ENCODE measurements around the gene BANP.
"Not testable (repeated sequence)": the region's sequence is repeated elsewhere in the genome, so short reads cannot be mapped to it uniquely, and the experiment has no call there.

Gene BANP

DNA sequence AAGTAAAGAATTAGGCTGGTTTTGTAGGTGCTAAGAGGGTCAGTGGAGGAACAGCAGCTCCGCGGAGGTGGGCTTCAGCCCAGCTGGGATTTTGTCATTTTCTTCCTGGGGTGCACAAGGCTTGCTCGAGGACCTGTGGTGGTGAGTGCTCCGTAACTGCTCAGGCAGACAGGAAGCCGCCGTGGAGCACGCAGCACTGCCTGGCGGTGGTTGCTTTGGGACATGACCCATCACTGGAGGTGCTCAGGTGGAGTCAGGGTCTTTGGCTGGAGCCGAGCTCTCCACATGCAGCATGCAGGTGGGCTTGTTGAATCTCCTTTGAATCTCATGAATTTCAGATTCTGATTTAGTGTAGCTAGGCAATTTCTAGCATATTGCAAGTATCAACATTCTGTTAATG, 79.7 kb downstream of the BANP start:
- not testable (repeated sequence) for DNase-seq (ENCODE audit: low read depth)

DNA sequence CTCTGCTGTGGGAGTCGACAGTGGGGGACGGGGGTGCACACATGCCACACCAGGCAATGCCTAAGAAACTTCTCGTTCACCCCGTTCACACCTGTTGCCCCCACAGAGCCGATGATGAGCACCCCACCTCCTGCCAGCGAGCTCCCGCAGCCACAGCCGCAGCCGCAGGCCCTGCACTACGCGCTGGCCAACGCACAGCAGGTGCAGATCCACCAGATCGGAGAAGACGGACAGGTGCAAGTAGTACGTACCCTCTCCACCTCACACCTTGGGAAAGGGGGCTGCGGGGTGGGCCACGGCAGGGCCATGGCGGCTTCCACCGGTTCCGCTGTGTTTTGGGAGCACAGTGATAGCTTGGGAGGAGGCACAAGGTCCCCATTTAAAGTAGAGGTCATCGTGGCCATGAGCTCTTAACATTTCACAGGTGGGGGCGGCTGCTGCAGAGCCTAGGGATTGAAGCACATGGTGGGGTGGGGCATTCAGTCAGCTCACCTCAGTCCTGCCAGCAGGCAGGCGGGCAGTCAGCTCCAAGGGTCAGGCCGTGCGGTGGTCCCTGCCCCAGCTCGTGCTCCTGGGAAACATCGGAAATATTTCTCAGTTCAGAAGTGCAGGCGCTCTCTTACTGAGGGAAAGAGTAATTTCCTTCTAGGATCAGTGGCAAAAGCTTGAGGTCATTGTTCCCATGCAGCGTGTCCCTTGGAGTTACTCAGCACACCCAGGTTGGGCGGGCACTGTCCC, 81.9 kb downstream of the BANP start:
- not testable (repeated sequence) for DNase-seq (ENCODE audit: low read depth)

DNA sequence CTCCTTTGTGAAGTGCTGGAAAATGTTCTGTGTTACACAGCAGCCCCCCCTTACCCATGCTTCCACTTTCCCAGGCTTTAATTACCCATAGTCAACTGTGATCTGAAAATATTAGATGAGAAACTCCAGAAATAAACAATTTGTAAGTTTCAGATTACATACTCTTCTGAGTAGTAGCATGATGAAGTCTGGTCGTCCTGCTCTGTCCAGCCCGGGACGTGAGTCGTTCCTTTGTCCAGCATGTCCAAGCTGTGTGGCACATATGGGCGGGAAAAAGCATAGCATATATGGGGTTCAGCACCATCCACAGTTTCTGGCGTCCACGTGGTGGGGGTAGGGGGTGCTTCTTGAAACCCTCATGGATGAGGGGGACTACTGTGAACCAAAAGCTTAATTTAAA, 83.5 kb downstream of the BANP start:
- DNase-seq (ENCODE audit: low read depth): no peak

DNA sequence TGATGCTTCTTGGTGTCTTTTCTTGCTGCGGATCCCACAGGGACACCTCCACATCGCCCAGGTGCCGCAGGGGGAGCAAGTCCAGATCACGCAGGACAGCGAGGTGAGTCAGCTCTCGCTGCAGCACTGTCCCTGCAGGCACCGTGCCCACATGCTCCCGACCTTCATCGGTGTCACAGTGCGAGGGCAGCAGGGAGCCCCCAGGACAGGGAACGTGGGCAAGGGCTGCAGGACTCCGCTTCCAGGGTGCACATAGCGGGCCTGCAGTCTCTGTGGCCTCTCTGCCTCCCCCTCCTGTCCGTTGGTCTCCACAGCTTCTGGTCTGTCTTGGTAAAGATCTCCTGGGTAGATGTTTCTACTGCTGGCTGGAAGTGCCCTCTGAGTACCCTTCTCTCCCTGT, 84.1 kb downstream of the BANP start:
- no peak for DNase-seq (ENCODE audit: low read depth)

DNA sequence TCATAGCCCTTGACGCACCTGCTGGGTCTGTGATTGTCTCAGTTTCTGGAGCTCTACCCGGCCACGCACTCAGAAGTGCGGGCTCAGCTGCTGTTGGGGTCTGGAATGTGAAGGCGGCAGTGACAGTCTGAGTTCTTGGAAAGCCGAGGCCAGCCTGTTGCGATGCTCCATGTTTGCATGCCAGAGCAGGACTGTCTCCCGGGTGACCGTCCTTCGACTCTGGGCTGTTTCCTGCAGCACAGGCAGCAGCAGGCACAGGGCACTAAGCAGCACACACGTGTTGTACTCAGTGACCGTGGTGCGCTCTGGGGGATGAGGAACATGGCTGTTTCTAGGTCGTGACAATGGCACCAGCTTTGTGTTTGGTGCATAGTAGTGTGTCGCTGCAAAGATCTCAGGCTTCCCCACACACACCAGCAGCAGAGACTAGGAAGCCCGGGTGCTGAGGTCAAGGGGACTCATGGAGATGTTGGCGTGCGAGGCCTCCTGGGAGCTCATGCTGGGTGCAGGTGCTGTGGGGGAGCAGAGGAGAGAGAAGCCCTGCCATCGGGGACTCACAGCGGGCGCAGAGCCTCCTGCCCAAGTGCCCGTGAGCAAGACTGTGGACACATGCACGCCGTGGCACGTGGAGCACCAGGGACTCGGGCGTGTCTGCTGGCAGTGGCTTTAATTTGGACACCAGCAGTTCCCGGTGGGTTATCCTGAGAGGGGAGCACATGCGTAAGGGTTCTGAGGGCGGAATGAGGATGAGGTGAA, 84.8 kb downstream of the BANP start:
- DNase-seq (ENCODE audit: low read depth): not testable (repeated sequence)

DNA sequence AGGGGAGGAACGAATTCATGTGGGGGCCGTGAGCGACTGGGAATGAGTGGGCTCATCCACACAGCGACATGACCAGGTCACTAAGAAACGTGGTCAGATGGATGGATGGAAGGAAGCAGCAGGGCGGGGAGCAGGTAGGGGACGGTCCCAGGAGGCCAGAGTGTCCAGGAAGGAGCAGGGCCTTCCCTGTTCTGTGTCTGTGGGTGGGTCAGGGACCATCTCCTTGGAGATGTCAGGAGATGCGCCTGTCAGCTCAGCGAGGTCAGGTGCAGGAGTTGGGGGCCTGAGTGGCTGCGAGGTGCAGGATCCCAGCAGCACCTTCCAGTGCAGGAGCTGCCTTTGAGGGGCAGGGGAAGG, 85.4 kb downstream of the BANP start:
- not testable (repeated sequence) for DNase-seq (ENCODE audit: low read depth)

DNA sequence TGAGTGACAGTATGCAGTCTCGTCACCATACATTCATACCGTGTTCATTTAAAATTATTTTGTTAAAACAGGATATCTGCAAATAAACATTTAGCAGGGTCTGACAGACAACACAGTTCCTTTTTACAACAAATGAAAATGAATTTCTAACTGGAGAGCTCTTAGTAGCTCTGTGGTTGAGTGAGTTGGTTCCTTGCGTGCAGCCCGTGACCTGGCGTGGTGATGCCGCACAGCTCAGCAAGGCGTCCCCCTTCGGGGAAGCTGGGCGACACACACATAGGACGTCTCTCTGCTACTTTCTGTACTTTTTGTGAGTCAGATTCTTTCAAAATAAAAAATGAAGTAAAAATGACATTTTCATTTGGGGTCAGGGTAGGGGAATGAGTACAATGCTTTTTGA, 86.1 kb downstream of the BANP start:
- not testable (repeated sequence) for DNase-seq (ENCODE audit: low read depth)

DNA sequence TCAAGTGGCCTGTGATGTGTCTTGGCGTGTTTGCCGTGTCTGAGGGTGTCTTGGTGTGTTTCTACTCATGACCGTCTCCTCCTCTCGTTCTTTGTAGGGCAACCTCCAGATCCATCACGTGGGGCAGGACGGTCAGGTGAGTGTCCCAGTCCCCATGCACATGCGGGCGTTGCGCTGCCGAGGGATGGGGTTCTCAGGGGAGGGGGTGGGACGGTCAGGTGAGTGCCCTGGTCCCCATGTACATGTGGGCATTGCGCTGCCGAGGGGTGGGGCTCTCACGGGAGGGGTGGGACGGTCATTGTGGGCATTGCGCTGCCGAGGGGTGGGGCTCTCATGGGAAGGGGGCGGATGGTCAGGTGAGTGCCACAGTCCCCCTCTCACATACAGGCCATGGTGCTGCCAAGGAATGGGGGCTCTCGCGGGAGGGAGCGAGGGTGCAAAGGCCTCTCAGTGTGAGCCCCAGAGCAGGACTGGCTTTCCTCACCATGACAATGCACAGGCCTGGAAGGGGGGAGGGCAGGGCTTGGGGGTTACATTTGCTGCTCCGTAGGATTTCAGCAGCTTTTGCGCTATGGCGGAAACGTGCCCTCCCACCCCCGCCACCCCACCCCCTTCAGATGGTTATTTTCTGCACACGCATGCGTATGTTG, 86.8 kb downstream of the BANP start:
- not testable (repeated sequence) for DNase-seq (ENCODE audit: low read depth)

DNA sequence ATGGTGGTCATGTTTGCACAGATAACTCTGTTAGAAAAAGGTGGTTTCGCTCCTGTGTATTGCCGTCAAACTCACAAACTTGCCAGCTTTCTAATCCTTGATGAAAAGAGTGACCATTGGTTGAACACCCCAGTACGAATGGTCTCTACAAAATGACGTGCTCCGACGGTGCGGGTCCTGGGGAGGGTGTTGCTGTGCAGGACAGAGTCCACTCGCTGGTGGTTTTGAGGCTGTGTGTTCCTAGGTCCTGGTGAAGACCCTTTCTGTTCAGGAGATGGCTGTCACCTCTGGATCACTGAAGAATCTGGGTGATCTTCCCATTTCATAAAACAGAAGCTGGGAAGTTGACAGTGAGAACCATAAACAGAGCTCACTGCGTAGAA, 87.3 kb downstream of the BANP start:
- DNase-seq (ENCODE audit: low read depth): not testable (repeated sequence)

DNA sequence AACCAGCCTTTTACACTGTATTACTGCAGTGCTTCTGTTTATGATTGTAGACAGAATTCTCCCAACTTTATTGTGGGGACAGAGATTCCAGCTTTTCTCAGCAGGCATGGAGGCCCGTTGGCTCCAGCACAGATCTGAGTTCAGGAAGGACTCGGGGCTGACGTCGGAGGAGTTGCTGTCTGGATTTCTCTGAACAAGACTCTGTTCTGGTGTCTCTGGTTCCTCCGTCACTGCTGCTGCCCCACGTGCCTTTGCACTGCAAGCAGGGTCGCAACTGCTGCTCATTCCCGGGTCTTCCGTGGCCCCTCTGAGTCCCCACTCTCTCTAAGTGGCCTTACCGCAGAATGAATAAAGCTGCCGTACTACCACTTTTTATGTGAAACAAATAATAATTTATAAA, 88.4 kb downstream of the BANP start:
- no peak for DNase-seq (ENCODE audit: low read depth)

DNA sequence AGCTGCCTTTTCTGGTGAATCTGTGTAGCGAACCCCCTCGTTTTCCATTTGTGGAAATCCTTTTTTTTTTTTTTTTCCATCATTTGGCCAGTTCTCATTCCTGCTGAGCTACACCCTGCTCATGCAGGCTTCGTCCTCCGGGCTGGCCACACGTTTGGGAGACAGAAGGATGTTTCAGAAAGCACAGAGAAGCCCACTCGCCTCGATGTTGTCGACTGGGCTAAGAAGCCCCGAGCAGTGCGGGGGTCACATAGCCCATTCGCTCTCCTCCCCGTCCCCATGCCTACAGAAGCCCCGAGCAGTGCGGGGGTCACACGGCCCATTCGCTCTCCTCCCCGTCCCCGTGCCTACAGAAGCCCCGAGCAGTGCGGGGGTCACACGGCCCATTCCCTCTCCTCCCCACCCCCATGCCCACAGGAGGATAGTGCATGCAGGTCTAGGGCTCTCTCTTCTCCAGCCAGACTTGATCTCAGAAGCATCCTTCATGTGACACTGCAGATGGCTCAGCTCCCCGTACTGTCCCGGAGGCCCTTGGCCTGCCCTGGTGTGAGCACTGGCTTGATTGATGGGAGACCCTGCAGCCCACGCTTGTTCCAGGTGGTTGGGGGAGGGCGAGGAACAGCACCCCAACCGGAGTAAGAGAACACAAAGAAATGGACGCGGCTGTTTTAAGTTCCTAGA, 89.1 kb downstream of the BANP start:
- not testable (repeated sequence) for DNase-seq (ENCODE audit: low read depth)

DNA sequence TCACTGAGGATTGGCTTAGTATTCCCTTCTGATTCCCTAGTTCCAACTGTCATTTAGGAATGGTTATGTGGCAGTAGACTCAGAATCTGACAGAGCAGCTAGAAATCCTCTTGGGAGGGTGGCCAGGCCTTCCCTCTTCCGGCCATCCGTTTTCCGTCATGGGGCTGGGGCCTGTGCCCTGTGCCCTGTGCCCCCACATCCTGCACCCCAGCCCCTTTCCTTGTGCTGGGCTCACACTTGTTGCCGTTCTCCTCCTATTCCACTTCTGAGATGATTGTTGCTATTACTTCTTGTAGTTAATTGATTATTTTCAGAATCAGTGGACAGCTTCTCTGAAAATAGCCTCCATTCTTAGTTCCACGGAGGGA, 89.6 kb downstream of the BANP start:
- not testable (repeated sequence) for DNase-seq (ENCODE audit: low read depth)

DNA sequence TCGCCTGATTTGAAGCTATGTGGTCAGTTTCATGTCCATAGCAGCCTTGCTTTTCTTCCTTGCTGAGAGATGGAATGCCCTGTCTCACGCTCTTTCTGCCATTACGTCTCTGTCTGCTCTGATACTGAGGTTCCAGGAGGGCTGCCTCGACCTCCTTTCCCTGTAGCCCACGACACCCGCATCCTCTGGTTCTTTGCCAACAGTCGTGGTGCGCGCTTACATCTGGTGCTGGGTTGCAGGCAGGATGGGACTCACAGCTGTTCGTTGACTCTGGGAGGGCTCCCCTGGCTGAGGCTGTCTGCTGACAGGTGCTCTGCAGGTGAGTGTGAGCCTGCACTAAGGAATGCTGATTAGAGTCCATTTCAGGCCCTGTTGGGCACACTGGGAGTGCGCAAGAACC, 90.3 kb downstream of the BANP start:
- DNase-seq (ENCODE audit: low read depth): not testable (repeated sequence)

DNA sequence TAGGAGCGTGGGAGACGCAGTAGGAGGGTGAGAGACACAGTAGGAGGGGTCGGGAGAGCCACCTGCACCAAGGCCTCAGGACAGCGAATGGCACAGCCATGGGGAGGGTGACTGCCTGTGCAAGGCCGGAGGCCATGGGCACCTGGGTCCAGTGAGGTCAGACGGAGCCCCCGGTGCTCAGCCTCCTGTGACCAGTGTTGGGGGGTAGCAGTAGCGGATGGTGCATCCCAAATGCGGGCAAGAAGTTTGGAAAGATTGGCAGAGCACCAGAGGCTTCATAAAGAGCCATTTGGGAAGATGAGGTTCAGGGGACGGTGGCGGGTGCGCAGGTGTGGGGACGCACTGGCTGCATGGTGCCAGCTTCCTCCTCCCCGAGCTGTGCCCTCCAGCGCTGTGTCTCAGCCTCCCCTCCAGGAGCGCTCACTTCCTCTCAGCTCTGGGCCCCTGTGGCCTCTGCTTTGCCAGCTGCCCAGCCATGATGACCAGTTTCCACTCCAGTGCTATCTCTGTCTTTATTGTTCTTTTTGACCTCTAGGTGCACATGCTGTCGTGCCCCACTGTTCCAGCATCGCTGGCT, 90.8 kb downstream of the BANP start:
- not testable (repeated sequence) for DNase-seq (ENCODE audit: low read depth)

DNA sequence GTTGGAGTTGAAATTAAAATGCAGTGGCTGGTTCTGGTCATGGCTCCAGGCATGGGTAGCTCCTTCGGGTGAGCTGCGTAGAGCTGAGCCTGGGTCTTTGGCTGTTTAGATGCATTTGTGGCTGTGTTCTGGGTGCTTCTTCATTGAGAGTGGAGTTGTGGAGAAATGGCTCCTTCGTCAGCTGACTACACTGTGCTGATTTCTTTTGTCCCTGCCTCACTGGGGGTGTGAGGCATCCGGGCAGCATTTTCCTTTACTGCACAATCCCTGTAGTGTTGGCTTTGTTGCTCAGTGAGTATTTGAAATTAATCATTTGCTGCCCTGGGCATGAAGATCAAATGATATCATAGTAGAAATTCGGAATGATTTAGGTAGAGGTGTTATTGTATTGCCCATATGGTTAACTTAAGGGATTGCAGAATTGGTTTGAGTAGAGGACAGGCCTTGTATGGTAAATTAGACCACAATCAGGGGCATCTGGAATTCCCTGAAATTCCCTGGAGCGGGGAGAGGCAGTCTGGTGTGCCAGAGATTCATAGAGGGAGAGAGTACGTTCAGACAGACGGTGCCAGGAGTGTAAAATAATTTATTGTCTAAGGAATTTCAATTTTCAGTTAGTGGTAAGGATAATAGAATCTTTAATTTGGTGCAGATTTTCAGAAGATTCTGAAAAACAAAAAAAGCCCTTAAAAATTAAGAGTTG, 92.1 kb downstream of the BANP start:
- DNase-seq (ENCODE audit: low read depth): not testable (repeated sequence)

DNA sequence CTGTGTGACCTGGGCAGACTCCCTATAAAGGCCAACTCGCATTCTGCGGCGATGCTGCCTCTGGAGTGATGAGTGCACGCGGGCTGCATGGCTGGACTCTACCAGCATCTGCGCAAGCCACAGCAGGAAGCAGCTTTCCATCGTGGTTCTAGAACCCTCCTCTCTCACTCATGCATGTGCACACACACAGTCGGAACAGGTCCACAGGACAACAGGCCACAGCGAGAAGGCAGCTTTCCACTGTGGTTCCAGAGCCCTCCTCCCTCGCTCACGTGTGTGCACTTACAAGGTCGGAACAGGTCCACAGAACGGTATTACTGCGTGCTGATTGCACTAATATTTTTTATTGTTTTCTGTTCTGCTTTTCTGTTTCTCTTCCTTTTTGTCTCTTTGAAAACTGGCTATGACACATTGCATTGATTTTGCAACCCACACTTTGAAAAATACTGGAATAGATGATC, 92.9 kb downstream of the BANP start:
- DNase-seq (ENCODE audit: low read depth): not testable (repeated sequence)

DNA sequence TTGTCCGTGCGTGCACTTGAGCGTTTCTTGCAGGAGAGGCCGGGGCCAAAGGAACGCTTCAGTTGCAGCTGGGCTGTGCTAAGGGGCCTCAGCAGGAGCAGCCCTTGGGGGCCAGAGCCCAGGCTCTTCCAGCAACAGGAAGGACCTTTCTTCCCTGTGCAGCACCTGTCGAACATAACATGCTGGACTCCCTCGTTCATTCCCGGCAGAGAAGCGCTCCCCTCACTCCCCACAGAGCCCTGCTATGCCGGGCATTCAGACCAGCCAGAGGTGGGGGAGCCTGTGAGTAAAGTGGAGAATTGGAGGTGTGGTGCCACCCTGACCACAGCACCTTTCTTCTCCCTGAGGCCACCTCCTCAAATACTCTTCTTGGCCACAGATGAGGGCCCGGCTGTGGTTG, 94.1 kb downstream of the BANP start:
- not testable (repeated sequence) for DNase-seq (ENCODE audit: low read depth)

DNA sequence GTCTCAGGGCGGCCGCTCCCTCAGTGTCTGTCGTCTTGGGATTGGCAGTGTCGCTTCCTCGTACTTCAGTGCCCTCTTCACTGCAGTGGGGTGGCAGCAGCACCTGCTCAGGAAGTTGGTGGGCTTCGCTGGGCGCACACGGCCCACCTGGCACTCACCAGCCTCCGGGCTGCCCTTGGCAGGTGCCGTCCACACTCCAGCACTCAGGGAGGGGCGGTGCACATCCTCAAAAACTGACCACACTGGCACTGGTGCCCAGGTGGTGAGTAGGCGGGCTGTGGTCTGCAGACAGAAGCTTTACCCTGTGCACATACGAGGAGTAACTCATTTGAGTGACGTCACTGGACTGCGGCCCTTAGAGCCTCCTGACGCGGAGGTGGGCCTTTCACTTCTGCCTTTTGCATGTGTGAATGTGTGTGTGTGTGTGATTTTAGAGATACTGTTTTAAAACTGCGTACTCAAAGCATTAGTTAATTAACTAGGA, 94.6 kb downstream of the BANP start:
- no peak for DNase-seq (ENCODE audit: low read depth)

DNA sequence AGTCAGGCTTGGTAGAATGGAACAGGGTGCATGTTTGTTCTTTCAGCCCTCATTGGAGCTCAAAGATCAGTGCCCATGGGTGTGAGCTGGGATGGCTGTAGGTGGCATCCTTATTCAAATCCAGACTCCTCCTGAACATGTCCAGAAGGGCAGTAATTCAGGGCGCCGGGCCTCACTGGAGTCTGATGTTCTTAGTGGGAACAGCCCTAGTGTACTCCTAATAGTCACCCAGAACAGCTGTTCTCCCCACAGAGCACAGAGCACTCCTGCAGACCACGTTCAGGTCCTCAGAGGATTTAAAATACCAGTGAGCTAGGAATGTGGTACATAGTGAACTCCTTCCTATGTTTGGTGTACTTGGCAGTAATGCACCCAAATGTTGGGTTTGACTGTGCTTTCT, 96.2 kb downstream of the BANP start:
- DNase-seq (ENCODE audit: low read depth): no peak

DNA sequence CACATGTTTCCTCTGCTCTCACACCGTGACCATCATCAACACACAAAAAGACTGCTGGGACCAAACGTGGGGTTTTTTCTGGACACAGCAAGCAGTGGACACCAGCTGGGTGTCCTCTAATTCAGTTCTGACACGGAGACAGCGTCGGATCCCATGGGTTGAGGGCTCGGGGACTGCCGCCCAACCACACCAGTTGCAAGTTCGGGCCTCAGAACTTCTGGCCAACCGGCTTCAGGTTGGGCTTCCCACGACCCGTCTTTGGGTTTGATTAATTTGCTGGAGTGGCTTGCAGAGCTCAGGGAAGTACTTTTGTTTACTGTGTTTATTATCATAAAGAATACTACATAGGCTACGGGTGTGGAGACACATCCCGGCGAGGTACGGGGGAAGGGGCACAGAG, 97.8 kb downstream of the BANP start:
- no peak for DNase-seq (ENCODE audit: low read depth)
